ENCODE results near the gene FCMR. TPM values are rescaled to one million over a fixed set of nuclear protein-coding genes. Genes with fewer than 3 reads are reported as not detected.

FCMR gene
- total RNA-seq, 2 donors from 2014 or later: 3.2 to 4.5 TPM

GRCh38 chr1:206952171-206952570 is 30.4 kb upstream of the FCMR start:
- intact Hi-C loops (cut with DNase I): no loop called here
- ATAC-seq (no peak), DNase-seq (no peak)

GRCh38 chr1:206951318-206952100 is 29.8 kb upstream of the FCMR start:
- DNase-seq: no peak
- intact Hi-C loops (cut with DNase I): no loop called here
- ATAC-seq: no peak

- DNase-seq (no peak), ATAC-seq (no peak)
- intact Hi-C loops (cut with DNase I): no loop called here
These were observed 27.9 kb upstream of the FCMR start for GRCh38 chr1:206949641-206950040.

GRCh38 chr1:206949208-206949607 is 27.5 kb upstream of the FCMR start:
- DNase-seq (no peak), ATAC-seq (no peak)
- intact Hi-C loops (cut with DNase I): no loop called here

GRCh38 chr1:206947255-206947654 is 25.5 kb upstream of the FCMR start:
- no peak for ATAC-seq
- DNase-seq: no peak

GRCh38 chr1:206946261-206946660 is 24.5 kb upstream of the FCMR start, which contains the start of gene PIGR:
TSS of gene PIGR (minus strand) at chr1:206946466. CDS start at chr1:206940531, 5,935 bp downstream.
- intact Hi-C loops (cut with DNase I): no loop called here
- DNase-seq: no peak
- ATAC-seq: no peak

More at GRCh38 chr1:206947255-206947654, 25.5 kb upstream of the FCMR start:
- intact Hi-C loops (cut with DNase I): no loop called here

- ATAC-seq: no peak
- intact Hi-C loops (cut with DNase I): no loop called here
- no peak for DNase-seq
These were observed 24.0 kb upstream of the FCMR start for GRCh38 chr1:206945779-206946178.

GRCh38 chr1:206944703-206945102 is 23.0 kb upstream of the FCMR start:
- intact Hi-C loops (cut with DNase I): no loop called here
- no peak for ATAC-seq
- no peak for DNase-seq

GRCh38 chr1:206941766-206942418 is 20.2 kb upstream of the FCMR start:
- ATAC-seq: peak in 1 of 2 donors; percentile 67
- no peak for DNase-seq
- intact Hi-C loops (cut with DNase I): no loop called here

GRCh38 chr1:206940588-206940936 is 18.8 kb upstream of the FCMR start:
- ATAC-seq (no peak), DNase-seq (no peak)
- intact Hi-C loops (cut with DNase I): no loop called here

GRCh38 chr1:206939841-206940587 is 18.3 kb upstream of the FCMR start:
- DNase-seq (no peak), ATAC-seq (no peak)
- intact Hi-C loops (cut with DNase I): no loop called here

- DNase-seq (no peak), ATAC-seq (no peak)
- intact Hi-C loops (cut with DNase I): no loop called here
These were observed 17.4 kb upstream of the FCMR start for GRCh38 chr1:206939131-206939530.

- ATAC-seq: no peak
- DNase-seq: no peak
- intact Hi-C loops (cut with DNase I): no loop called here
These were observed 15.7 kb upstream of the FCMR start for GRCh38 chr1:206937425-206937824.

GRCh38 chr1:206935491-206936067 is 13.8 kb upstream of the FCMR start:
- intact Hi-C loops (cut with DNase I): no loop called here
- peak in 1 of 2 donors; percentile 44 for ATAC-seq
- no peak for DNase-seq

GRCh38 chr1:206933333-206933945 is 11.7 kb upstream of the FCMR start:
- peak in 1 of 2 donors; percentile 33 for ATAC-seq
- intact Hi-C loops (cut with DNase I): no loop called here
- DNase-seq: peak; percentile 35

- intact Hi-C loops (cut with DNase I): no loop called here
- DNase-seq (no peak), ATAC-seq (no peak)
These were observed 10.4 kb upstream of the FCMR start for GRCh38 chr1:206932177-206932576.

- DNase-seq: no peak
- intact Hi-C loops (cut with DNase I): no loop called here
- no peak for ATAC-seq
These were observed 10.0 kb upstream of the FCMR start for GRCh38 chr1:206931709-206932108.

GRCh38 chr1:206930210-206930798 is 8.6 kb upstream of the FCMR start:
- intact Hi-C loops (cut with DNase I): no loop called here
- ATAC-seq: no peak
- DNase-seq: no peak

- DNase-seq (no peak), ATAC-seq (no peak)
- intact Hi-C loops (cut with DNase I): no loop called here
These were observed 7.8 kb upstream of the FCMR start for GRCh38 chr1:206929524-206929923.

Measured in left cardiac atrium (tissue), 4 donors.